CD4-positive, CD25-positive, alpha-beta regulatory T cell (primary cell): ENCODE data around the gene ZNF331. TPM values are rescaled to one million over a fixed set of nuclear protein-coding genes. Genes with fewer than 3 reads are reported as not detected.
A peak's percentile ranks its signal among the peaks of the same experiment; 100 is the strongest.

Source experiments
- ATAC-seq, 2 donors: fragments of 150-1000 bp; cut with Tn5 transposase; one replicate each; pipeline ENCODE4 v1.10.0; 2021; ENCODE audit warnings: low read depth in 2 of 2, moderate number of reproducible peaks in 2 of 2, moderate library complexity in 1 of 2
- DNase-seq, 3 donors: peaks; one replicate each; pipeline versions ENCODE4 v3.0.0 to v3.0.0-alpha.2; 2012 to 2022; ENCODE audit warnings: mixed read lengths in 1 of 3
- H3K27ac ChIP-seq: one replicate; pipeline ENCODE4 v1.7.0; 2013; ENCODE audit warnings: mild to moderate bottlenecking, low read length; ENCODE audit not compliant: insufficient read depth, poor library complexity, severe bottlenecking
- H3K27me3 ChIP-seq: one replicate; pipeline ENCODE4 v1.7.0; 2013; ENCODE audit warnings: low read length; ENCODE audit not compliant: control insufficient read depth, insufficient read depth
- H3K36me3 ChIP-seq: one replicate; pipeline ENCODE4 v1.7.0; 2013; ENCODE audit warnings: mild to moderate bottlenecking, low read length, moderate library complexity; ENCODE audit not compliant: control insufficient read depth, insufficient read depth
- H3K4me1 ChIP-seq: 2 replicates; pipeline ENCODE4 v1.7.0; 2013; ENCODE audit warnings: mild to moderate bottlenecking, low read length; ENCODE audit not compliant: insufficient read depth, control insufficient read depth, poor library complexity, severe bottlenecking
- H3K4me3 ChIP-seq: one replicate; pipeline ENCODE4 v1.7.0; 2013; ENCODE audit warnings: low read depth, mild to moderate bottlenecking, low read length, moderate library complexity
- H3K9me3 ChIP-seq, 2 experiments: 1 replicate in 1 of 2; 2 replicates in 1 of 2; pipeline ENCODE4 v1.7.0; 2013; ENCODE audit warnings: low read length in 2 of 2, mild to moderate bottlenecking in 1 of 2, moderate library complexity in 1 of 2; ENCODE audit not compliant: control insufficient read depth in 2 of 2
- H3K27ac Mint-ChIP-seq, 3 donors: one replicate each; pipeline ENCODE4 v1.8.0; 2020 to 2022; ENCODE audit warnings: mild to moderate bottlenecking in 3 of 3, mixed read lengths in 3 of 3, moderate library complexity in 2 of 3
- H3K27me3 Mint-ChIP-seq: one replicate; pipeline ENCODE4 v1.8.0; 2022; ENCODE audit warnings: mild to moderate bottlenecking, mixed read lengths
- H3K36me3 Mint-ChIP-seq: one replicate; pipeline ENCODE4 v1.8.0; 2020; ENCODE audit warnings: mixed read lengths
- H3K4me1 Mint-ChIP-seq, 4 donors: one replicate each; pipeline ENCODE4 v1.8.0; 2020 to 2022; ENCODE audit warnings: mixed read lengths in 4 of 4, mild to moderate bottlenecking in 1 of 4
- H3K4me3 Mint-ChIP-seq, 4 donors: one replicate each; pipeline ENCODE4 v1.8.0; 2020 to 2022; ENCODE audit warnings: mild to moderate bottlenecking in 4 of 4, mixed read lengths in 4 of 4, moderate library complexity in 3 of 4
- H3K9me3 Mint-ChIP-seq, 7 donors: one replicate each; pipeline ENCODE4 v1.8.0; 2020 to 2022; ENCODE audit warnings: mixed read lengths in 7 of 7, mild to moderate bottlenecking in 3 of 7, moderate library complexity in 2 of 7
- polyA plus RNA-seq, 4 donors: library from polyadenylated mRNA; unstranded; fragments of 300-500 nt; fragmentation: Illumina TruSeq; gene quantifications; one replicate each; pipeline ENCODE4 v1.2.3, GENCODE V29; 2021
- total RNA-seq: library from RNA; stranded (reverse); gene quantifications from one replicate; pipeline ENCODE4 v1.2.3, GENCODE V29; 2022

ZNF331 gene
- total and polyA plus RNA-seq, 5 donors from 2014 or later, result 27.9 to 504 (median 38.8) TPM

GRCh38 chr19:53552001-53552721, 14.2 kb downstream of the ZNF331 start:
- Mint-ChIP-seq H3K27ac (peak overlapping the region in 1 of 3 donors; percentile 53), H3K27me3 (peaks cover 9% of the 10 kb centered on the region), H3K4me3 (peak overlapping the region in 1 of 4 donors; percentile 17), H3K4me1 (peaks cover 12 to 45% (median 25%) of the 10 kb centered on the region in 4 donors), H3K9me3 (peaks cover 0 to 13% (median 2%) of the 10 kb centered on the region in 7 donors), H3K36me3 (peaks cover 23% of the 10 kb centered on the region)
- peaks cover 0 to 5% of the 10 kb centered on the region in 2 experiments for H3K9me3 ChIP-seq
- H3K27me3 ChIP-seq, result no peaks in the 10 kb centered on the region
- no peak overlapping the region for H3K4me3 ChIP-seq
- ATAC-seq, result no peak
- DNase-seq, result peak in 1 of 3 donors; percentile 0
- H3K27ac ChIP-seq, result peak overlapping the region; percentile 93
- peaks cover 9% of the 10 kb centered on the region for H3K4me1 ChIP-seq
- peaks cover 8% of the 10 kb centered on the region for H3K36me3 ChIP-seq

DNA sequence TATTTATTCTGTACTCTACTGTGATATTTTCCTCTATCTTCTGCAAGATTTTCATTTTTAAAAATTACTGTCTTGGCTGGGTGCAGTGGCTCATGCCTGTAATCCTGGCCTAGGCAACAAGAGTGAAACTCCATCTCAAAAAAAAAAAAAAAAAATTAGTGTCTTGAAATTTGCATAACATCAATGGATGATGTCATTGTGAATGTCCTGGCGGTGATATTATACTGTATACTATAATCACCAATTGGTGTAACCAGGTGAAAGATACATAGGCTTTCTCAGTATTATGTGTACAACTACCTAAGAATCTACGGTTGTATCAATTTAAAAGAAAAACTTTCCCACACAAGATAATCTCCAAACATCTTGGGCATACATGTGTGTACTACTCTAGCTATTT, 15.2 kb downstream of the ZNF331 start:
- Mint-ChIP-seq H3K36me3 (peaks cover 23% of the 10 kb centered on the region), H3K4me1 (peaks cover 9 to 39% (median 20%) of the 10 kb centered on the region in 4 donors), H3K4me3 (peak overlapping the region; percentile 3 to 98 (median 92)), H3K27ac (peak overlapping the region; percentile 63 to 100 (median 100)), H3K9me3 (peaks cover 0 to 13% (median 2%) of the 10 kb centered on the region in 7 donors), H3K27me3 (peaks cover 9% of the 10 kb centered on the region)
- peak overlapping the region; percentile 93 for H3K27ac ChIP-seq
- ATAC-seq (no peak), DNase-seq (peak in 1 of 3 donors; percentile 6)
- H3K27me3 ChIP-seq, result no peaks in the 10 kb centered on the region
- peaks cover 0 to 5% of the 10 kb centered on the region in 2 experiments for H3K9me3 ChIP-seq
- peaks cover 9% of the 10 kb centered on the region for H3K4me1 ChIP-seq
- peaks cover 11% of the 10 kb centered on the region for H3K36me3 ChIP-seq
- peak overlapping the region; percentile 8 for H3K4me3 ChIP-seq

GRCh38 chr19:53553865-53554791, 16.2 kb downstream of the ZNF331 start:
- DNase-seq, result peak; percentile 89 to 93 (median 91)
- Mint-ChIP-seq H3K36me3 (peaks cover 18% of the 10 kb centered on the region), H3K27me3 (peaks cover 9% of the 10 kb centered on the region), H3K9me3 (peaks cover 0 to 13% (median 2%) of the 10 kb centered on the region in 7 donors), H3K4me3 (peak overlapping the region; percentile 95 to 100 (median 98)), H3K4me1 (peaks cover 10 to 35% (median 20%) of the 10 kb centered on the region in 4 donors), H3K27ac (peak overlapping the region; percentile 89 to 100 (median 100))
- peak; percentile 87 to 91 for ATAC-seq
- peaks cover 9% of the 10 kb centered on the region for H3K4me1 ChIP-seq
- H3K9me3 ChIP-seq, result peaks cover 0 to 5% of the 10 kb centered on the region in 2 experiments
- H3K27ac ChIP-seq, result peak overlapping the region; percentile 93
- H3K36me3 ChIP-seq, result peaks cover 19% of the 10 kb centered on the region
- H3K27me3 ChIP-seq, result no peaks in the 10 kb centered on the region
- H3K4me3 ChIP-seq, result peak overlapping the region; percentile 48

- Mint-ChIP-seq H3K27ac (peak overlapping the region; percentile 89 to 100 (median 100)), H3K4me3 (peak overlapping the region; percentile 95 to 100 (median 98)), H3K27me3 (peaks cover 9% of the 10 kb centered on the region), H3K9me3 (peaks cover 0 to 13% (median 2%) of the 10 kb centered on the region in 7 donors), H3K36me3 (peaks cover 18% of the 10 kb centered on the region), H3K4me1 (peaks cover 8 to 30% (median 18%) of the 10 kb centered on the region in 4 donors)
- H3K9me3 ChIP-seq, result peaks cover 0 to 5% of the 10 kb centered on the region in 2 experiments
- H3K27me3 ChIP-seq, result no peaks in the 10 kb centered on the region
- peak overlapping the region; percentile 66 for H3K4me3 ChIP-seq
- peak overlapping the region; percentile 93 for H3K27ac ChIP-seq
- H3K36me3 ChIP-seq, result peaks cover 24% of the 10 kb centered on the region
- no peak for DNase-seq
- peak in 1 of 2 donors; percentile 10 for ATAC-seq
- H3K4me1 ChIP-seq, result peaks cover 9% of the 10 kb centered on the region
Observed at GRCh38 chr19:53554804-53555203, 16.9 kb downstream of the ZNF331 start.

DNA sequence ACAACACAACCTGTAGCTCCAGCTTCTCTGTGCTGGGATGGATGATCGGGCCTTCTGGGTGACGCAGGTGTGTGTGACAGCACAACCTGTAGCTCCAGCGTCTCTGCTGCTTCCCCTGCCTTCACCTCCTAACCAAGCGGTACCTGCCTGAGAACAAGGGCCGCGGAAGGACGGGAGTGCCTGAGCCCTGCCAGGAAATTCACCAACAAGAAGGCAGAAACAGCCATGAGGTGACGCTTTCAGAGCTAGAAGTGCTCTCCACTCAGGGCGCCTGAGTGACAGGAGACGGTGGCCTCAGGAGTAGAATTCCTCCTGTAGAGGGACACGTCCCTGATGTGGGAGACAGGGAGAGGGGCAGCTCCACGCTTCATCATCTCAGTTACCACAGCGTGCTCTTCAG, 17.4 kb downstream of the ZNF331 start:
- ATAC-seq (no peak), DNase-seq (no peak)
- H3K9me3 Mint-ChIP-seq, result peaks cover 0 to 13% (median 1%) of the 10 kb centered on the region in 7 donors
- H3K36me3 ChIP-seq, result peaks cover 28% of the 10 kb centered on the region
- peaks cover 9% of the 10 kb centered on the region for H3K4me1 ChIP-seq
- H3K36me3 Mint-ChIP-seq, result peaks cover 20% of the 10 kb centered on the region
- peak overlapping the region; percentile 93 for H3K27ac ChIP-seq
- H3K4me3 ChIP-seq, result peak overlapping the region; percentile 66
- H3K27me3 Mint-ChIP-seq, result peaks cover 9% of the 10 kb centered on the region
- H3K4me1 Mint-ChIP-seq, result peaks cover 8 to 26% (median 14%) of the 10 kb centered on the region in 4 donors
- peak overlapping the region in 2 of 3 donors; percentile 100 for H3K27ac Mint-ChIP-seq
- H3K4me3 Mint-ChIP-seq, result peak overlapping the region; percentile 40 to 100 (median 86)
- peaks cover 0 to 5% of the 10 kb centered on the region in 2 experiments for H3K9me3 ChIP-seq
- H3K27me3 ChIP-seq, result no peaks in the 10 kb centered on the region

DNA sequence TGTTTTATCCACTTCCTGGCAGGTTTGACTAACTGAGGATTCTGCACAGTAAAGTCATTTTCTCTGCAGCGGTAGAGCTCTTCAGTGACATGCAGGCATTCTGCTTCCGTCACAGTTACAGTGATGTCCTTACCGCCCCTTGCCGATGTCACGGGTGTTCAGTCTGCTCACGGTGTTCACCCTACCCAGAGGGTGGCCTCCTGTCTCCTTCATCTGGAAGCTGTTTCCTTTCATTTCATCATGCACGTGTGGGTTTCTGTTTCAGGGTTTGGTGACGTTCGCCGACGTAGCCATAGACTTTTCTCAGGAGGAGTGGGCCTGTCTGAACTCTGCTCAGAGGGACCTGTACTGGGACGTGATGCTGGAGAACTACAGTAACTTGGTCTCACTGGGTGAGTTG, 33.4 kb downstream of the ZNF331 start:
- Mint-ChIP-seq H3K27ac (peak overlapping the region in 1 of 3 donors; percentile 60), H3K36me3 (peaks cover 51% of the 10 kb centered on the region), H3K4me3 (no peak overlapping the region), H3K4me1 (no peaks in the 10 kb centered on the region), H3K9me3 (peaks cover 0 to 30% (median 21%) of the 10 kb centered on the region in 7 donors), H3K27me3 (no peaks in the 10 kb centered on the region)
- Histone ChIP-seq H3K27me3 (no peaks in the 10 kb centered on the region), H3K4me1 (no peaks in the 10 kb centered on the region), H3K9me3 (peaks cover 32 to 51% of the 10 kb centered on the region in 2 experiments), H3K4me3 (no peak overlapping the region), H3K27ac (no peak overlapping the region), H3K36me3 (peaks cover 70% of the 10 kb centered on the region)
- no peak for DNase-seq
- ATAC-seq, result no peak

- no peak overlapping the region for H3K4me3 ChIP-seq
- DNase-seq, result no peak
- Mint-ChIP-seq H3K27ac (no peak overlapping the region), H3K9me3 (peaks cover 0 to 68% (median 32%) of the 10 kb centered on the region in 7 donors), H3K4me3 (no peak overlapping the region), H3K27me3 (no peaks in the 10 kb centered on the region), H3K36me3 (peaks cover 45% of the 10 kb centered on the region), H3K4me1 (no peaks in the 10 kb centered on the region)
- no peak for ATAC-seq
- no peak overlapping the region for H3K27ac ChIP-seq
- no peaks in the 10 kb centered on the region for H3K4me1 ChIP-seq
- no peaks in the 10 kb centered on the region for H3K27me3 ChIP-seq
- peaks cover 67% of the 10 kb centered on the region for H3K36me3 ChIP-seq
- H3K9me3 ChIP-seq, result peaks cover 55 to 87% of the 10 kb centered on the region in 2 experiments
Observed at GRCh38 chr19:53576941-53577653, 39.2 kb downstream of the ZNF331 start.
